ENCODE results near the gene MAOA. TPM values are rescaled to one million over a fixed set of nuclear protein-coding genes. Genes with fewer than 3 reads are reported as not detected.
A peak's percentile ranks its signal among the peaks of the same experiment; 100 is the strongest.

The MAOA gene
- total and polyA plus RNA-seq, 8 donors = 17.1 to 106 (median 43.2) TPM

DNA sequence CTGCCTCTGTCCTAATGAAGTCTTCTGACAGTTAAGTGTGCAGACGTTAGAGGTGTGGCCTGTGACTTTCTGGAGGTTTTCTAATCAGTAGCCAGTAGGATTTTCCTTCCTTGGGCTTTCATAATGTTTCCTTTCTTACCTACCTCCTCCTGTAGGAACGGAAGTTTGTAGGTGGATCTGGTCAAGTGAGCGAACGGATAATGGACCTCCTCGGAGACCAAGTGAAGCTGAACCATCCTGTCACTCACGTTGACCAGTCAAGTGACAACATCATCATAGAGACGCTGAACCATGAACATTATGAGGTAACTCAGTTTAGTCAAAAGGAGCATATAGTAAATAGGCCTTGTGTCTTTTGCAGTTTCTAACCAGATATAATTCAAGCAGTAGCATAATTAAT is 75.0 kb downstream of the MAOA start:
- Histone ChIP-seq H3K4me1 (no peaks in the 10 kb centered on the region), H3K36me3 (peaks cover 0 to 8% (median 0%) of the 10 kb centered on the region in 3 donors), H3K27ac (no peak overlapping the region), H3K4me3 (no peak overlapping the region), H3K9me3 (no peaks in the 10 kb centered on the region), H3K27me3 (peaks cover 0 to 5% (median 0%) of the 10 kb centered on the region in 4 donors)
- DNase-seq = no peak
- intact Hi-C loops (cut with DNase I) = no loop called here
- FAIRE-seq = no peak
- WGBS, 2 donors = 75 to 91% methylated on average over 7 of the region's 7 CpGs
- no peak for TF ChIP-seq CTCF (IDR thresholded peaks at IDR 0.05)
- no peak for ATAC-seq

DNA sequence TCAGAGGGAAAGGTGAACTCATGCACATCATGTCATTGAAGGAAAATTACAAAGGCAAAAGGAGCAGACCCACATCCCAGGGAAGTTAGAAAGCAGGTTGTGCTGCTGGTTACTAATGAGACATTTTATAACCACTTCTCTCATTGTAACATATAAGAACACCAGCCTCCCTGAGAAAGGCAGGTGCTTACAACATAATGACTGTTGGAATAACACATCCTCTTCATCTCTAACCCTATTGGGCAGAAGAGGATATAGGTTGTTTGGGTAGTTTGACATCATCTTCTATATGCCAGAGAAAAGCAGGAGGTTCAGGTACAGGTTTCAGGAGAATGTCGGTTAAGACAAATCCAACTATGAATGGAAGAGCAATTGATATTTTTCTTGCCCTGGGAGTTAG is 77.6 kb downstream of the MAOA start:
- intact Hi-C loops (cut with DNase I) = no loop called here
- peaks cover 0 to 8% (median 0%) of the 10 kb centered on the region in 3 donors for H3K36me3 ChIP-seq
- no peak overlapping the region for H3K4me3 ChIP-seq
- no peaks in the 10 kb centered on the region for H3K4me1 ChIP-seq
- no peaks in the 10 kb centered on the region for H3K9me3 ChIP-seq
- WGBS, 2 donors = 96 to 97% methylated on average over 1 of the region's 1 CpG
- peaks cover 0 to 10% (median 0%) of the 10 kb centered on the region in 4 donors for H3K27me3 ChIP-seq
- no peak for TF ChIP-seq CTCF (IDR thresholded peaks at IDR 0.05)
- no peak for FAIRE-seq
- no peak overlapping the region for H3K27ac ChIP-seq
- no peak for ATAC-seq
- no peak for DNase-seq

GRCh38 chrX:43734444-43734843 is 78.3 kb downstream of the MAOA start:
- Histone ChIP-seq H3K27me3 (peaks cover 0 to 10% (median 0%) of the 10 kb centered on the region in 4 donors), H3K4me3 (no peak overlapping the region), H3K27ac (no peak overlapping the region), H3K9me3 (no peaks in the 10 kb centered on the region), H3K36me3 (peaks cover 0 to 8% (median 0%) of the 10 kb centered on the region in 3 donors), H3K4me1 (no peaks in the 10 kb centered on the region)
- TF ChIP-seq CTCF (IDR thresholded peaks at IDR 0.05) = no peak
- no peak for DNase-seq
- WGBS, 2 donors = 18 to 19% methylated on average over 1 of the region's 1 CpG
- FAIRE-seq = no peak
- no peak for ATAC-seq
- intact Hi-C loops (cut with DNase I) = no loop called here

- FAIRE-seq = no peak
- no peak for ATAC-seq
- Histone ChIP-seq H3K4me1 (no peaks in the 10 kb centered on the region), H3K4me3 (no peak overlapping the region), H3K36me3 (peaks cover 0 to 8% (median 0%) of the 10 kb centered on the region in 3 donors), H3K27me3 (peaks cover 0 to 10% (median 0%) of the 10 kb centered on the region in 4 donors), H3K9me3 (no peaks in the 10 kb centered on the region), H3K27ac (no peak overlapping the region)
- intact Hi-C loops (cut with DNase I) = no loop called here
- 59 to 62% methylated on average over 6 of the region's 6 CpGs for WGBS, 2 donors
- no peak for DNase-seq
- no peak for TF ChIP-seq CTCF (IDR thresholded peaks at IDR 0.05)
Measured at GRCh38 chrX:43735534-43735933, 79.4 kb downstream of the MAOA start.

DNA sequence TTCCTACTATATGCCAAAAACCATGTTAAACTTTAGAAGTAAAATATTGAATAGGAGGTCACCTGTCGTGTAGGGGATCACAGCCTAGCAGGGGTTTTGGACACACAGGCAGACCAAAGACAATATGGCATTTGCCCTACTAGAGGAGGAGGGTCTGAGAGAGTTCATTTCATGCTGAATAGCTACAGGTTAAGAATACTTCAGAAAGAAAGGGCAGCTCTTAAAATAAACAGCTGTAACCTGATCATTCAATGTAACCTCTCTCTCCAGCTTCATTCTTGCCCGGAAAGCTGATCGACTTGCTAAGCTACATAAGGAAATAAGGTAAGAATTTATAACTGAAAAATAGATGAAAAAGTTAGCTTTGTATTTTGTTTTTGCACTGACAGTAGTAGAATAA is 79.9 kb downstream of the MAOA start:
- no peaks in the 10 kb centered on the region for H3K4me1 ChIP-seq
- no peak overlapping the region for H3K27ac ChIP-seq
- ATAC-seq (no peak), DNase-seq (no peak), FAIRE-seq (peak; percentile 13)
- no peak for TF ChIP-seq CTCF (IDR thresholded peaks at IDR 0.05)
- H3K36me3 ChIP-seq = peaks cover 0 to 8% (median 0%) of the 10 kb centered on the region in 3 donors
- intact Hi-C loops (cut with DNase I) = no loop called here
- peaks cover 0 to 10% (median 0%) of the 10 kb centered on the region in 4 donors for H3K27me3 ChIP-seq
- no peak overlapping the region for H3K4me3 ChIP-seq
- H3K9me3 ChIP-seq = no peaks in the 10 kb centered on the region
- 46 to 58% methylated on average over 3 of the region's 3 CpGs for WGBS, 2 donors
